GM19324 (cell line): Measurements from ENCODE around the gene RBBP8NL.
"Not testable (repeated sequence)": the region's sequence is repeated elsewhere in the genome, so short reads cannot be mapped to it uniquely, and the experiment has no call there.

Source experiments
- ATAC-seq: cut with Tn5 transposase; IDR thresholded peaks from one replicate; pipeline ENCODE4 v1.9.1; 2021; ENCODE audit warnings: mild to moderate bottlenecking, moderate library complexity; ENCODE audit not compliant: unreplicated experiment, low FRiP score

RBBP8NL gene

GRCh38 chr20:62381202-62381797 lies 46.0 kb downstream of the RBBP8NL start:
- no peak for ATAC-seq

GRCh38 chr20:62378215-62378614 lies 49.1 kb downstream of the RBBP8NL start:
- no peak for ATAC-seq

GRCh38 chr20:62377615-62378178 lies 49.6 kb downstream of the RBBP8NL start:
- ATAC-seq: no peak

GRCh38 chr20:62377064-62377461 lies 50.3 kb downstream of the RBBP8NL start:
- ATAC-seq: no peak

GRCh38 chr20:62376112-62377063 lies 51.0 kb downstream of the RBBP8NL start:
- no peak for ATAC-seq

GRCh38 chr20:62374331-62375152 lies 52.8 kb downstream of the RBBP8NL start:
- no peak for ATAC-seq

- not testable (repeated sequence) for ATAC-seq
Observed at GRCh38 chr20:62373631-62374179, 53.6 kb downstream of the RBBP8NL start.

- no peak for ATAC-seq
Observed at GRCh38 chr20:62372042-62372993, 55.0 kb downstream of the RBBP8NL start.

GRCh38 chr20:62371588-62372041 lies 55.7 kb downstream of the RBBP8NL start:
- no peak for ATAC-seq

- no peak for ATAC-seq
Observed at GRCh38 chr20:62370807-62371587, 56.3 kb downstream of the RBBP8NL start.

GRCh38 chr20:62370115-62370806 lies 57.1 kb downstream of the RBBP8NL start:
- no peak for ATAC-seq

- ATAC-seq: no peak
Observed at GRCh38 chr20:62369815-62370114, 57.6 kb downstream of the RBBP8NL start.

- ATAC-seq: no peak
Observed at GRCh38 chr20:62368976-62369814, 58.1 kb downstream of the RBBP8NL start.

- no peak for ATAC-seq
Observed at GRCh38 chr20:62368392-62368975, 58.9 kb downstream of the RBBP8NL start.

- no peak for ATAC-seq
Observed at GRCh38 chr20:62367633-62368391, 59.5 kb downstream of the RBBP8NL start.

- ATAC-seq: no peak
Observed at GRCh38 chr20:62367136-62367632, 60.2 kb downstream of the RBBP8NL start, which contains the start of gene LAMA5. LAMA5 (minus strand) TSS chr20:62367312; CDS start chr20:62367245, 67 bp downstream.
